ENCODE results near the gene MEX3D. TPM values are rescaled to one million over a fixed set of nuclear protein-coding genes. Genes with fewer than 3 reads are reported as not detected.

Gene MEX3D
- total RNA-seq, 1 donor from 2014 or later = 83.7 TPM

DNA sequence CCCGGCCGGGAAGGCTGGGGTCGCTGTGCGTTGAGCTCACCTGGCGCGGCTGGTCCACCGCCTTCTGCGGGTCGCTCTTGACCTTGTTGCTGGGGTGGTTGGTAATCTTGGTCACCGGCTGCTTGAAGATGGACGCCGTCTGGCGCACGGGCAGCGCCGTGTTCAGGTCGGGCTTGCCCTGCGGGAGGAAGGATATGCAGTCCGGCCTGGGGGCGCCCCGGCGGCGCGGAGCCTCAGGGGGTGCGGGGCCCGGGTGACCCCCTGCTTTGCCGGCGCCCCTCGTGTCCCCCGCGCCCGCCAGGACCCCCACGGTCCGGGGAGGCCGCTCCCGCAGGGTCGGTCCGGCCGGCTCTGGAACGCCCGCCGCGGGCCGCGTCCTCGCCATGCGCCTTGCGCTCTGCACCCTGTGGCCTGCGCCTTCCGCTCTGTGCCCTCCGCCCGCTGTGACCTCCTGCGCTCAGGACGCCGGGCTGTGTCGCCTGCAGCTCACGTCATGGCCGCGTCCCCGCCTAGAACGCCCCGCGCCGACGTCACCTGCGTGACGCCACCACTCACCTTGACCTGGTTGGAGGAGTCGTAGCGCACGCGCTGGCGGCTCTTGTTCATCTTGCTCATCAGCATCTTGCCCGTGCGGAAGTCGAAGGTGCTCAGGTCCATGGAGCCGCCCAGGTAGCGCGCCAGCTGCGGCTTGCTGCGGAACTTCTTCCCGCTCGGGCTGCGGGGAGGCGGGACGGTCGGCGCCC, 16.5 kb upstream of the MEX3D start:
- Histone ChIP-seq H3K9me3 (no peaks in the 10 kb centered on the region), H3K36me3 (peaks cover 46 to 50% of the 10 kb centered on the region in 2 donors), H3K4me1 (no peaks in the 10 kb centered on the region), H3K27ac (no peak overlapping the region), H3K27me3 (no peaks in the 10 kb centered on the region), H3K4me3 (no peak overlapping the region)
- intact Hi-C loops (cut with DNase I) = no loop called here
- no peak for DNase-seq (ENCODE audit: low spot score in 2 of 2)
- no peak for TF ChIP-seq CTCF (IDR thresholded peaks at IDR 0.05)

DNA sequence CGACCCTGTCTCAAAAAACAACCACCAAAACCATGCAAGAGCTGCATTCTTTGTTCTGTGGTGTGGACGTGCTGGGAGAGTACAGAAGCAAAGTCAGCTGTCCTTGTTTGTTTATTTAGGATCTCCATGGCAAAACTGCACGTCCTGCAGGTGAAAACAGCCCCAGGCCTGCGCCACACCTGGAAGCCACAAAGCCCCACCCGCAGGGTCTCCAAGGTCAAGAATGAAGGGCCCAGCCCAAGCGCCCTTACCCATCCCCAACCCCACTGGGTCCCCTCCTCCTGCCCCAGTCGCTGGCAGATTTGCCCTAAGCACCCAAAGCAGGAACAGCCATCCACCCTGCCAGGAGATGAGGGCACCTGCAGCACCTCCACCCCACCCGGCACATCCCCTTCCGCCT, 14.1 kb upstream of the MEX3D start:
- no peak for DNase-seq (ENCODE audit: low spot score in 2 of 2)
- TF ChIP-seq CTCF (IDR thresholded peaks at IDR 0.05) = no peak
- Histone ChIP-seq H3K4me1 (no peaks in the 10 kb centered on the region), H3K27me3 (no peaks in the 10 kb centered on the region), H3K27ac (no peak overlapping the region), H3K9me3 (no peaks in the 10 kb centered on the region), H3K36me3 (peaks cover 63 to 68% of the 10 kb centered on the region in 2 donors), H3K4me3 (no peak overlapping the region)
- intact Hi-C loops (cut with DNase I) = no loop called here

DNA sequence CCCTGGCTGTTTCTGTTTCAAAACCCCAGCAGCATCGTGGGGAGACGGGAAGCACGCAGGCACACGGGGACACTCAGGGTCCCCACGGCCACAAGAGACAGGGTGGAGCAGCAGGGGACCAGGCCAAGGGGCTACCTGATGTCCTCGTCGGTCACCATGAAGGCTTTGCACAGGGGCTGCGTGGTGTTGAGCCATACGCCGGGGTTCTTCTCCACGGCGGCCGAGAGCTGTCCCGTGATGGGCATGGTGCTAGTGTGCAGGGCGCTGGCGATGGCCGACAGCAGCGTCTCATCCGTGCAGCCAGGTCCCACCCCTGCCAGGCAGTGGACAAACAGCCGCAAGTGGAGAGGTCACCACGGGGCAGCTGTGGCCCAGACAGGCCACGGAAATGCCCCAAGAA, 12.8 kb upstream of the MEX3D start:
- Histone ChIP-seq H3K4me3 (no peak overlapping the region), H3K36me3 (peaks cover 63 to 74% of the 10 kb centered on the region in 2 donors), H3K27me3 (no peaks in the 10 kb centered on the region), H3K9me3 (no peaks in the 10 kb centered on the region), H3K4me1 (no peaks in the 10 kb centered on the region), H3K27ac (no peak overlapping the region)
- TF ChIP-seq CTCF (IDR thresholded peaks at IDR 0.05) = no peak
- no peak for DNase-seq (ENCODE audit: low spot score in 2 of 2)
- intact Hi-C loops (cut with DNase I) = no loop called here

- DNase-seq (ENCODE audit: low spot score in 2 of 2) = no peak
- Histone ChIP-seq H3K4me1 (no peaks in the 10 kb centered on the region), H3K27ac (no peak overlapping the region), H3K27me3 (no peaks in the 10 kb centered on the region), H3K9me3 (no peaks in the 10 kb centered on the region), H3K4me3 (no peak overlapping the region), H3K36me3 (peaks cover 63 to 74% of the 10 kb centered on the region in 2 donors)
- intact Hi-C loops (cut with DNase I) = no loop called here
- no peak for TF ChIP-seq CTCF (IDR thresholded peaks at IDR 0.05)
Measured at GRCh38 chr19:1580382-1580781, 12.3 kb upstream of the MEX3D start.

- no peak for TF ChIP-seq CTCF (IDR thresholded peaks at IDR 0.05)
- Histone ChIP-seq H3K27me3 (no peaks in the 10 kb centered on the region), H3K27ac (no peak overlapping the region), H3K36me3 (peaks cover 55 to 71% of the 10 kb centered on the region in 2 donors), H3K4me1 (no peaks in the 10 kb centered on the region), H3K4me3 (no peak overlapping the region), H3K9me3 (no peaks in the 10 kb centered on the region)
- intact Hi-C loops (cut with DNase I) = no loop called here
- DNase-seq (ENCODE audit: low spot score in 2 of 2) = no peak
Measured at GRCh38 chr19:1579222-1579621, 11.1 kb upstream of the MEX3D start.
